ENCODE results near the gene SPI1. TPM values are rescaled to one million over a fixed set of nuclear protein-coding genes. Genes with fewer than 3 reads are reported as not detected.
"Not testable (repeated sequence)": the region's sequence is repeated elsewhere in the genome, so short reads cannot be mapped to it uniquely, and the experiment has no call there.

Gene SPI1
- total RNA-seq, 1 donor from 2014 or later: not detected

- H3K9me3 ChIP-seq (ENCODE audit: insufficient read depth, low read depth, low read length): no peaks in the 10 kb centered on the region
- DNase-seq (ENCODE audit: low read depth) (no peak), FAIRE-seq (no peak)
- no peak overlapping the region for H3K4me3 Mint-ChIP-seq (ENCODE audit: unreplicated experiment)
- H3K9ac ChIP-seq (ENCODE audit: low read length): no peak overlapping the region
- H3K27me3 ChIP-seq (ENCODE audit: insufficient read depth, low read length): no peaks in the 10 kb centered on the region
- no peak overlapping the region for H3K27ac Mint-ChIP-seq (ENCODE audit: unreplicated experiment)
- no peaks in the 10 kb centered on the region for H3K79me2 ChIP-seq (ENCODE audit: insufficient read depth, low read length)
- H3K27me3 Mint-ChIP-seq (ENCODE audit: low read depth, unreplicated experiment): no peaks in the 10 kb centered on the region
- H3K4me3 ChIP-seq (ENCODE audit: insufficient read depth, low read depth, low read length): no peak overlapping the region
- no peaks in the 10 kb centered on the region for H3K9me3 Mint-ChIP-seq (ENCODE audit: unreplicated experiment)
- H3K36me3 ChIP-seq (ENCODE audit: insufficient read depth, low read length): peaks cover 8% of the 10 kb centered on the region
- H3K36me3 Mint-ChIP-seq (ENCODE audit: low read depth, unreplicated experiment): peaks cover 1% of the 10 kb centered on the region
- TF ChIP-seq CTCF (IDR thresholded peaks at IDR 0.05; ENCODE audit: insufficient read depth, low read depth, low read length): no peak
- no peak for TF ChIP-seq EZH2 (IDR thresholded peaks at IDR 0.05; ENCODE audit: insufficient read depth, low read length)
- no peak overlapping the region for H2AFZ ChIP-seq (ENCODE audit: low read depth, low read length)
- no peak overlapping the region for H3K4me2 ChIP-seq (ENCODE audit: low read length)
- no peaks in the 10 kb centered on the region for H4K20me1 ChIP-seq (ENCODE audit: insufficient read depth, low read length)
- H3K4me1 ChIP-seq (ENCODE audit: insufficient read depth, low read length): no peaks in the 10 kb centered on the region
- no peaks in the 10 kb centered on the region for H3K4me1 Mint-ChIP-seq (ENCODE audit: low read depth, unreplicated experiment)
- H3K27ac ChIP-seq (ENCODE audit: low read depth, low read length): no peak overlapping the region
Measured at GRCh38 chr11:47318166-47318565, 60.2 kb downstream of the SPI1 start.

- no peaks in the 10 kb centered on the region for H4K20me1 ChIP-seq (ENCODE audit: insufficient read depth, low read length)
- H3K4me3 ChIP-seq (ENCODE audit: insufficient read depth, low read depth, low read length): no peak overlapping the region
- H3K36me3 Mint-ChIP-seq (ENCODE audit: low read depth, unreplicated experiment): peaks cover 1% of the 10 kb centered on the region
- no peaks in the 10 kb centered on the region for H3K4me1 ChIP-seq (ENCODE audit: insufficient read depth, low read length)
- no peaks in the 10 kb centered on the region for H3K9me3 ChIP-seq (ENCODE audit: insufficient read depth, low read depth, low read length)
- no peak overlapping the region for H3K27ac ChIP-seq (ENCODE audit: low read depth, low read length)
- no peak for TF ChIP-seq EZH2 (IDR thresholded peaks at IDR 0.05; ENCODE audit: insufficient read depth, low read length)
- TF ChIP-seq CTCF (IDR thresholded peaks at IDR 0.05; ENCODE audit: insufficient read depth, low read depth, low read length): no peak
- H3K4me2 ChIP-seq (ENCODE audit: low read length): no peak overlapping the region
- FAIRE-seq (no peak), DNase-seq (ENCODE audit: low read depth) (no peak)
- H3K27me3 ChIP-seq (ENCODE audit: insufficient read depth, low read length): no peaks in the 10 kb centered on the region
- H3K4me1 Mint-ChIP-seq (ENCODE audit: low read depth, unreplicated experiment): no peaks in the 10 kb centered on the region
- no peaks in the 10 kb centered on the region for H3K79me2 ChIP-seq (ENCODE audit: insufficient read depth, low read length)
- H3K27me3 Mint-ChIP-seq (ENCODE audit: low read depth, unreplicated experiment): no peaks in the 10 kb centered on the region
- H3K27ac Mint-ChIP-seq (ENCODE audit: unreplicated experiment): no peak overlapping the region
- no peak overlapping the region for H2AFZ ChIP-seq (ENCODE audit: low read depth, low read length)
- H3K4me3 Mint-ChIP-seq (ENCODE audit: unreplicated experiment): no peak overlapping the region
- H3K9me3 Mint-ChIP-seq (ENCODE audit: unreplicated experiment): no peaks in the 10 kb centered on the region
- H3K36me3 ChIP-seq (ENCODE audit: insufficient read depth, low read length): peaks cover 8% of the 10 kb centered on the region
- H3K9ac ChIP-seq (ENCODE audit: low read length): no peak overlapping the region
Measured at GRCh38 chr11:47317064-47317828, 61.1 kb downstream of the SPI1 start.

- H3K4me3 Mint-ChIP-seq (ENCODE audit: unreplicated experiment); H4K20me1 ChIP-seq (ENCODE audit: insufficient read depth, low read length); H3K27ac ChIP-seq (ENCODE audit: low read depth, low read length); H2AFZ ChIP-seq (ENCODE audit: low read depth, low read length); H3K4me1 Mint-ChIP-seq (ENCODE audit: low read depth, unreplicated experiment); H3K79me2 ChIP-seq (ENCODE audit: insufficient read depth, low read length); DNase-seq (ENCODE audit: low read depth); H3K4me1 ChIP-seq (ENCODE audit: insufficient read depth, low read length); H3K9me3 ChIP-seq (ENCODE audit: insufficient read depth, low read depth, low read length); H3K27ac Mint-ChIP-seq (ENCODE audit: unreplicated experiment); H3K27me3 Mint-ChIP-seq (ENCODE audit: low read depth, unreplicated experiment); FAIRE-seq; H3K36me3 Mint-ChIP-seq (ENCODE audit: low read depth, unreplicated experiment); H3K4me3 ChIP-seq (ENCODE audit: insufficient read depth, low read depth, low read length); H3K4me2 ChIP-seq (ENCODE audit: low read length); H3K9ac ChIP-seq (ENCODE audit: low read length); H3K9me3 Mint-ChIP-seq (ENCODE audit: unreplicated experiment); H3K27me3 ChIP-seq (ENCODE audit: insufficient read depth, low read length): not testable (repeated sequence)
- peaks cover 13% of the 10 kb centered on the region for H3K36me3 ChIP-seq (ENCODE audit: insufficient read depth, low read length)
Measured at GRCh38 chr11:47316501-47316900, 61.8 kb downstream of the SPI1 start.

Data from astrocyte (in vitro differentiated cells and primary cell).